ENCODE data around the gene CLEC11A. TPM values are rescaled to one million over a fixed set of nuclear protein-coding genes. Genes with fewer than 3 reads are reported as not detected.

The CLEC11A gene
- total RNA-seq, 1 experiment from 2014 or later = not detected

DNA sequence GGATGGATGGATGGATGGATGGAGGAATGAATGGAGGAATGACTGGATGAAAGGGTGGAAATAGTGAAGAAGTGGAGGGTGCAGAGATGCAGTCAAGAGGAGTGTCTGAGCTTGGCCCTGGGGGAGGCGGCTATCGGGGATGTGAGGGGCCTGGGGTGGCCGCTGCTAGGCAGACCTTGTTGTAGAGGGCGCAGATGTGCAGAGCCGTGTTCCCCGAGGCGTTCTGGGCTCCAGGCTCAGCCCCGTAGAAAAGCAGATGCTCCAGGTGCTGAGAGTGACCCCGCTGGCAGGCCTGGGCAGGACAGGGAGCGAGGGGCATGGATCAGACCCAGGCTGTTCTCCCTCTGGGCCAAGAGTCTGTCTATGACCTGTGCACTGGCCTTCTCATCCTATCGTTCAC lies 12.0 kb upstream of the CLEC11A start:
- intact Hi-C loops (cut with micrococcal nuclease; ENCODE audit: unreplicated experiment) = no loop called here
- H3K27ac ChIP-seq (ENCODE audit: low read length) = no peak overlapping the region
- ChIA-PET POLR2A (no interaction called here), CTCF (no interaction called here)
- DNase-seq (ENCODE audit: low read depth, low spot score) (no peak), ATAC-seq (no peak)
- no peak overlapping the region for H3K4me3 ChIP-seq (ENCODE audit: low read depth in 2 of 2, low read length in 2 of 2)
- no peaks in the 10 kb centered on the region for H3K36me3 ChIP-seq (ENCODE audit: control insufficient read depth, insufficient read depth, low read length)
- BruUV-seq (replicated peaks) = no TSS peak
- no peaks in the 10 kb centered on the region for H3K9me3 ChIP-seq (ENCODE audit: control insufficient read depth, insufficient read depth, low read depth, low read length)
- TF ChIP-seq SIN3A (IDR thresholded peaks at IDR 0.05; ENCODE audit: borderline replicate concordance, insufficient read depth, low read depth, low read length) = no peak
- no peak for TF ChIP-seq CTCF (IDR thresholded peaks at IDR 0.05)
- TF ChIP-seq TCF7L2 (IDR thresholded peaks at IDR 0.05; ENCODE audit: low read depth, low read length) = no peak
- TF ChIP-seq, protein P1, sequence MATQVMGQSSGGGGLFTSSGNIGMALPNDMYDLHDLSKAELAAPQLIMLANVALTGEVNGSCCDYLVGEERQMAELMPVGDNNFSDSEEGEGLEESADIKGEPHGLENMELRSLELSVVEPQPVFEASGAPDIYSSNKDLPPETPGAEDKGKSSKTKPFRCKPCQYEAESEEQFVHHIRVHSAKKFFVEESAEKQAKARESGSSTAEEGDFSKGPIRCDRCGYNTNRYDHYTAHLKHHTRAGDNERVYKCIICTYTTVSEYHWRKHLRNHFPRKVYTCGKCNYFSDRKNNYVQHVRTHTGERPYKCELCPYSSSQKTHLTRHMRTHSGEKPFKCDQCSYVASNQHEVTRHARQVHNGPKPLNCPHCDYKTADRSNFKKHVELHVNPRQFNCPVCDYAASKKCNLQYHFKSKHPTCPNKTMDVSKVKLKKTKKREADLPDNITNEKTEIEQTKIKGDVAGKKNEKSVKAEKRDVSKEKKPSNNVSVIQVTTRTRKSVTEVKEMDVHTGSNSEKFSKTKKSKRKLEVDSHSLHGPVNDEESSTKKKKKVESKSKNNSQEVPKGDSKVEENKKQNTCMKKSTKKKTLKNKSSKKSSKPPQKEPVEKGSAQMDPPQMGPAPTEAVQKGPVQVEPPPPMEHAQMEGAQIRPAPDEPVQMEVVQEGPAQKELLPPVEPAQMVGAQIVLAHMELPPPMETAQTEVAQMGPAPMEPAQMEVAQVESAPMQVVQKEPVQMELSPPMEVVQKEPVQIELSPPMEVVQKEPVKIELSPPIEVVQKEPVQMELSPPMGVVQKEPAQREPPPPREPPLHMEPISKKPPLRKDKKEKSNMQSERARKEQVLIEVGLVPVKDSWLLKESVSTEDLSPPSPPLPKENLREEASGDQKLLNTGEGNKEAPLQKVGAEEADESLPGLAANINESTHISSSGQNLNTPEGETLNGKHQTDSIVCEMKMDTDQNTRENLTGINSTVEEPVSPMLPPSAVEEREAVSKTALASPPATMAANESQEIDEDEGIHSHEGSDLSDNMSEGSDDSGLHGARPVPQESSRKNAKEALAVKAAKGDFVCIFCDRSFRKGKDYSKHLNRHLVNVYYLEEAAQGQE (IDR thresholded peaks at IDR 0.05; ENCODE audit: insufficient read depth in 1 of 2, low read depth in 2 of 2, low read length in 1 of 2) = no peak
- TF ChIP-seq POLR2AphosphoS5 (IDR thresholded peaks at IDR 0.05; ENCODE audit: low read depth, low read length) = no peak
- in situ Hi-C loops (cut with HindIII; ENCODE audit: low pct_unique_long_range_greater_than_20kb, low sequenced_read_pairs) = no loop called here
- no peaks in the 10 kb centered on the region for H3K4me1 ChIP-seq (ENCODE audit: control insufficient read depth, insufficient read depth, low read length)
- no peaks in the 10 kb centered on the region for H3K27me3 ChIP-seq (ENCODE audit: control insufficient read depth, insufficient read depth, low read length)

- H3K27me3 ChIP-seq (ENCODE audit: control insufficient read depth, insufficient read depth, low read length) = no peaks in the 10 kb centered on the region
- POLR2A ChIA-PET = no interaction called here
- in situ Hi-C loops (cut with HindIII; ENCODE audit: low pct_unique_long_range_greater_than_20kb, low sequenced_read_pairs) = no loop called here
Measured at GRCh38 chr19:50711805-50712204, 11.4 kb upstream of the CLEC11A start.

More at GRCh38 chr19:50711805-50712204, 11.4 kb upstream of the CLEC11A start:
- H3K9me3 ChIP-seq (ENCODE audit: control insufficient read depth, insufficient read depth, low read depth, low read length) = no peaks in the 10 kb centered on the region
- no peaks in the 10 kb centered on the region for H3K36me3 ChIP-seq (ENCODE audit: control insufficient read depth, insufficient read depth, low read length)
- DNase-seq (ENCODE audit: low read depth, low spot score) (no peak), ATAC-seq (no peak)
- no peak for TF ChIP-seq SIN3A (IDR thresholded peaks at IDR 0.05; ENCODE audit: borderline replicate concordance, insufficient read depth, low read depth, low read length)
- no peak for TF ChIP-seq CTCF (IDR thresholded peaks at IDR 0.05)
- TF ChIP-seq, protein P1 (IDR thresholded peaks at IDR 0.05; ENCODE audit: insufficient read depth in 1 of 2, low read depth in 2 of 2, low read length in 1 of 2) = no peak
- TF ChIP-seq TCF7L2 (IDR thresholded peaks at IDR 0.05; ENCODE audit: low read depth, low read length) = no peak
- no peak for TF ChIP-seq POLR2AphosphoS5 (IDR thresholded peaks at IDR 0.05; ENCODE audit: low read depth, low read length)
- H3K4me1 ChIP-seq (ENCODE audit: control insufficient read depth, insufficient read depth, low read length) = no peaks in the 10 kb centered on the region
- intact Hi-C loops (cut with micrococcal nuclease; ENCODE audit: unreplicated experiment) = no loop called here
- H3K27ac ChIP-seq (ENCODE audit: low read length) = no peak overlapping the region
- no peak overlapping the region for H3K4me3 ChIP-seq (ENCODE audit: low read depth in 2 of 2, low read length in 2 of 2)
- no TSS peak for BruUV-seq (replicated peaks)
- CTCF ChIA-PET = no interaction called here

Measured in Panc1 (cell line).